MM.1S (cell line): Measurements from ENCODE around the gene KDM6A.

ENCODE experiments used
- CTCF ChIP-seq: fragments of 300-600 bp; sonication (generic); IDR thresholded peaks from 2 replicates; pipeline ENCODE4 v1.5.1; 2016; ENCODE audit warnings: antibody characterized with exemption, low read length, mixed read lengths
- EZH2 ChIP-seq: fragments of 300-600 bp; sonication (generic); optimal IDR thresholded peaks from 2 replicates; pipeline ENCODE3; 2017; ENCODE audit warnings: low read depth, mild to moderate bottlenecking, antibody characterized with exemption, low read length, mixed read lengths

GRCh38 chrX:44899946-44900345, 27.0 kb downstream of the KDM6A start:
- TF ChIP-seq CTCF (no peak), EZH2 (no peak)
